ENCODE data around the gene ZNF45. TPM values are rescaled to one million over a fixed set of nuclear protein-coding genes. Genes with fewer than 3 reads are reported as not detected.

Gene ZNF45
- total and polyA plus RNA-seq, 2 of the 13 experiments (the other 11 are each of a cell fraction or from before 2014, with no cell fraction given): 2.4 to 11.3 TPM

DNA sequence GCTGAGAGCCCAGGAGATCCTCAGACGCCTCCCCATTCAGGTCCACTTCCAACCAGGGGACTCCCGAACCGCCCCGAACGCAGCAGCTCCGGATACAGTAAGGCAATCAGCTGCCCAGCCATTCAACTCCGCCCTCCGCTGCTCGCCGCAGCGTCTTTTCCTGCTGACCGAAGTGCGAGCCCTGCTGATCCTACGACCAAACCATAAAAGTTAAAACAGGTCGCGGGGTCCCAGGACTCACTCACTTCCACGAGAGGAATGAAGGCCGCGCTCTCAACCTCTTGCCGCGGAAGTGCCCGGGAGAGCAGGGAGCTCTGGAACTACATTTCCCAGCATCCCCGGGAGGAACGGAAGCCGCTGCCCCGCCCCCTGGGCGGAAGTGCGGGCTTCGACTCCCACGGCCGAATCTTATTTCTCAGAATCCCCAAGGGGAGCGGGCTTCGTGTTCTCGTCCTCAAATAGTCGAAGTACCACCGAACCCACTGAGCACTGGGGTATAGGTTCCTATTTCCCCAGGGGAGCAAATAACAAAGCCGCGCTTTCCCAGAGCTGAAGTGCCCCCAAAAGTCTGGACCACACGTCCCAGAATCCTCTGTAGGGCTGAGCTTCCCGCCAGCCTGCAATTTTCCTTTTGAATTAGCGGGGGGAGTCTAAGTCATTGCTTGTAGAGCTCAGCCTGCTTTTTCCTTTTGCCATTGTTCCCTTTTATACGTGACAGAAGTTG is at the start of gene ZNF45 (continued):
- TF ChIP-seq, protein P1, sequence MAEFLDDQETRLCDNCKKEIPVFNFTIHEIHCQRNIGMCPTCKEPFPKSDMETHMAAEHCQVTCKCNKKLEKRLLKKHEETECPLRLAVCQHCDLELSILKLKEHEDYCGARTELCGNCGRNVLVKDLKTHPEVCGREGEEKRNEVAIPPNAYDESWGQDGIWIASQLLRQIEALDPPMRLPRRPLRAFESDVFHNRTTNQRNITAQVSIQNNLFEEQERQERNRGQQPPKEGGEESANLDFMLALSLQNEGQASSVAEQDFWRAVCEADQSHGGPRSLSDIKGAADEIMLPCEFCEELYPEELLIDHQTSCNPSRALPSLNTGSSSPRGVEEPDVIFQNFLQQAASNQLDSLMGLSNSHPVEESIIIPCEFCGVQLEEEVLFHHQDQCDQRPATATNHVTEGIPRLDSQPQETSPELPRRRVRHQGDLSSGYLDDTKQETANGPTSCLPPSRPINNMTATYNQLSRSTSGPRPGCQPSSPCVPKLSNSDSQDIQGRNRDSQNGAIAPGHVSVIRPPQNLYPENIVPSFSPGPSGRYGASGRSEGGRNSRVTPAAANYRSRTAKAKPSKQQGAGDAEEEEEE (CRISPR knock-in tag; IDR thresholded peaks at IDR 0.05; ENCODE audit: borderline replicate concordance): no peak
- TF ChIP-seq ETV5 (CRISPR knock-in tag; IDR thresholded peaks at IDR 0.05; ENCODE audit: borderline replicate concordance): peak; percentile 65; the same call in 1 of the 2 replicates
- peak; percentile 26; the same call in 1 of the 2 replicates for TF ChIP-seq NR2F2 (IDR thresholded peaks at IDR 0.05; ENCODE audit: borderline replicate concordance, low read depth)
- peak; percentile 44; the same call in 1 of the 2 replicates for TF ChIP-seq ZNF788 (CRISPR knock-in tag; IDR thresholded peaks at IDR 0.05; ENCODE audit: borderline replicate concordance)
- no peak for TF ChIP-seq ZNF773 (CRISPR knock-in tag; IDR thresholded peaks at IDR 0.05; ENCODE audit: borderline replicate concordance)
- TF ChIP-seq NONO (IDR thresholded peaks at IDR 0.05): no peak
- TF ChIP-seq NONO (CRISPR knock-in tag; conservative IDR thresholded peaks at IDR 0.05): peak; percentile 50; the same call in 1 of the 2 replicates
- TF ChIP-seq, protein P2, sequence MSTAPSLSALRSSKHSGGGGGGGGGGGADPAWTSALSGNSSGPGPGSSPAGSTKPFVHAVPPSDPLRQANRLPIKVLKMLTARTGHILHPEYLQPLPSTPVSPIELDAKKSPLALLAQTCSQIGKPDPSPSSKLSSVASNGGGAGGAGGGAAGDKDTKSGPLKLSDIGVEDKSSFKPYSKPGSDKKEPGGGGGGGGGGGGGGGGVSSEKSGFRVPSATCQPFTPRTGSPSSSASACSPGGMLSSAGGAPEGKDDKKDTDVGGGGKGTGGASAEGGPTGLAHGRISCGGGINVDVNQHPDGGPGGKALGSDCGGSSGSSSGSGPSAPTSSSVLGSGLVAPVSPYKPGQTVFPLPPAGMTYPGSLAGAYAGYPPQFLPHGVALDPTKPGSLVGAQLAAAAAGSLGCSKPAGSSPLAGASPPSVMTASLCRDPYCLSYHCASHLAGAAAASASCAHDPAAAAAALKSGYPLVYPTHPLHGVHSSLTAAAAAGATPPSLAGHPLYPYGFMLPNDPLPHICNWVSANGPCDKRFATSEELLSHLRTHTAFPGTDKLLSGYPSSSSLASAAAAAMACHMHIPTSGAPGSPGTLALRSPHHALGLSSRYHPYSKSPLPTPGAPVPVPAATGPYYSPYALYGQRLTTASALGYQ (CRISPR knock-in tag; IDR thresholded peaks at IDR 0.05): peak; percentile 55; the same call in 1 of the 2 replicates
- TF ChIP-seq KDM5B (CRISPR knock-in tag; IDR thresholded peaks at IDR 0.05; ENCODE audit: borderline replicate concordance): peak; percentile 78
- TF ChIP-seq ZNF30 (CRISPR knock-in tag; IDR thresholded peaks at IDR 0.05): no peak
- TF ChIP-seq JARID2 (CRISPR knock-in tag; IDR thresholded peaks at IDR 0.05; ENCODE audit: insufficient replicate concordance): no peak
- TF ChIP-seq, protein P3, sequence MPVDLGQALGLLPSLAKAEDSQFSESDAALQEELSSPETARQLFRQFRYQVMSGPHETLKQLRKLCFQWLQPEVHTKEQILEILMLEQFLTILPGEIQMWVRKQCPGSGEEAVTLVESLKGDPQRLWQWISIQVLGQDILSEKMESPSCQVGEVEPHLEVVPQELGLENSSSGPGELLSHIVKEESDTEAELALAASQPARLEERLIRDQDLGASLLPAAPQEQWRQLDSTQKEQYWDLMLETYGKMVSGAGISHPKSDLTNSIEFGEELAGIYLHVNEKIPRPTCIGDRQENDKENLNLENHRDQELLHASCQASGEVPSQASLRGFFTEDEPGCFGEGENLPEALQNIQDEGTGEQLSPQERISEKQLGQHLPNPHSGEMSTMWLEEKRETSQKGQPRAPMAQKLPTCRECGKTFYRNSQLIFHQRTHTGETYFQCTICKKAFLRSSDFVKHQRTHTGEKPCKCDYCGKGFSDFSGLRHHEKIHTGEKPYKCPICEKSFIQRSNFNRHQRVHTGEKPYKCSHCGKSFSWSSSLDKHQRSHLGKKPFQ (CRISPR knock-in tag; IDR thresholded peaks at IDR 0.05; ENCODE audit: insufficient replicate concordance): no peak
- no peak for TF ChIP-seq PAF1 (CRISPR knock-in tag; IDR thresholded peaks at IDR 0.05)
- TF ChIP-seq FOXA3 (CRISPR knock-in tag; IDR thresholded peaks at IDR 0.05): peak; percentile 42
- TF ChIP-seq NR2F6 (IDR thresholded peaks at IDR 0.05): no peak
- no peak for TF ChIP-seq NR2F6 (CRISPR knock-in tag; IDR thresholded peaks at IDR 0.05)
- no peak for TF ChIP-seq ATF5 (CRISPR knock-in tag; IDR thresholded peaks at IDR 0.05; ENCODE audit: low read depth)
- TF ChIP-seq ZMYM4 (CRISPR knock-in tag; IDR thresholded peaks at IDR 0.05): peak; percentile 78; the same call in 1 of the 2 replicates
- TF ChIP-seq ZNF724P (CRISPR knock-in tag; IDR thresholded peaks at IDR 0.05; ENCODE audit: borderline replicate concordance): no peak
- no peak; the same call in 1 of the 2 replicates for TF ChIP-seq KLF12 (CRISPR knock-in tag; IDR thresholded peaks at IDR 0.05; ENCODE audit: borderline replicate concordance)
- 0 out of 2 replicates have a peak, but pooled peaks have one; percentile 51 for TF ChIP-seq ZBTB7B (CRISPR knock-in tag; IDR thresholded peaks at IDR 0.05)
- TF ChIP-seq NFYC (CRISPR knock-in tag; IDR thresholded peaks at IDR 0.05): no peak
- TF ChIP-seq ARNT2 (CRISPR knock-in tag; IDR thresholded peaks at IDR 0.05; ENCODE audit: low read depth): peak; percentile 74
- TF ChIP-seq, protein P4, sequence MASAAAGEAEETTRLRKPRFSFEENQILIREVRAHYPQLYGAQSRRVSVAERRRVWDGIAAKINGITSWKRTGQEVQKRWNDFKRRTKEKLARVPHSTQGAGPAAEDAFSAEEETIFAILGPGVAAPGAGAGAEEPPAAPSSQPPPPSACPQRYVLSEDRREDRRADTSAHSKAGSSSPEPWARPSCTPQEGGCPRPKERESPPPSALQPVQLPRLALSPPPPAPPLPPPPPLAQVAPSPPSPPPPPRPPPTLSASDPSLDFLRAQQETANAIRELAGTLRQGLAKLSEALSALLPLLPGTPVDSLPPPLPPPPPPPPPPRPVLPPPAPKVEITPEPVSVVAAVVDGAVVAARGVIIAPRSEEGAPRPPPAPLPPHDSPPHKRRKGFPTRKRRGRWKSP (CRISPR knock-in tag; IDR thresholded peaks at IDR 0.05): peak; percentile 53; the same call in 1 of the 2 replicates
